Measurements from ENCODE around the gene COL4A6. TPM values are rescaled to one million over a fixed set of nuclear protein-coding genes. Genes with fewer than 3 reads are reported as not detected.

COL4A6 gene
- total RNA-seq, 2 experiments from 2014 or later: not detected

DNA sequence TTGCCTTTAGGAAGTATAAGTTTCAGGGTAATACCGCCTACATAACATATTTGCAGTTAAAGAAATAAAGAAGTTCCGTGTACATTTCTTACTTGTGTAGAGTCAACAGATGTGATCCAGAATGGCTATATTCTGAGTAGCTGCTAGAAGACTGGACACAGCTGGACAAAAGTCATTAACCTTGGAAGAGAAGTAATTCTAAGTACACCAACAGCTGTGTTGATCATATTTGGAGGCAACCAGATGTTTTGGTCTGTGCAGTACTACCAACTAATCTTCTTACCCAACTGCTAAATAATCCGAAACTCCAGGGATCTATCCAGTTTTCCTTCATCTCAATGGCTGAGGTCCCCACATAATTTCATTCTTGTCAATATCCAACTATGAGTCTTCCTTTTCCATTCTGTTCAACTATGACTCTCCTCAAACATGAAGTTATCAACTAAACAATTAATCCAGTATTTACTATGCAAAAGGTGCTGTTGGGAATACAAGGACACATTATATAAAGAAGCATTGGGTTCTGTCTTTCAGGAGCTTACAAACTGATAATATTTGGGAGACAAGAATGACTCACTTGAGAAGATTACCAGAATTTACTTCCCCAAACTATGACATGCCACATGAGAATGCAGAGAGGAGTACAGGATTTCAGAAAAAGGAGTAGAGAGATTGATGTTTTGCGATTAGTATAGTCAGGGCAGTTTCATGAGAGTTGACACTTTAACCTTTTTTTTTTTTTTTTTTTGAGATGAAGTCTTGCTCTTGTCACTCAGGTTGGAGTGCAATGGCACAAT is 78.2 kb downstream of the COL4A6 start:
- no peak for DNase-seq (ENCODE audit: low spot score)
- no peaks in the 10 kb centered on the region for H3K9me3 ChIP-seq (ENCODE audit: low read length)
- no peak overlapping the region for H3K4me3 ChIP-seq (ENCODE audit: low read depth, low read length, poor library complexity, severe bottlenecking)
- H3K9me2 ChIP-seq (ENCODE audit: insufficient read depth, low read length): no peaks in the 10 kb centered on the region
- TF ChIP-seq CTCF (conservative IDR thresholded peaks at IDR 0.05; ENCODE audit: low read length) (no peak), EZH2phosphoT487 (IDR thresholded peaks at IDR 0.05; ENCODE audit: borderline replicate concordance, low read depth, low read length) (no peak)
- CTCF ChIA-PET (ENCODE audit: unreplicated experiment): no interaction called here
- H3K4me1 ChIP-seq (ENCODE audit: insufficient read depth, low read length, poor library complexity, severe bottlenecking): no peaks in the 10 kb centered on the region
- POLR2A ChIA-PET: interaction anchor here (1.2 kb wide), 1 partner anchor 10 kb away, joined by 3 read pairs; no protein-coding TSS in a partner anchor
- H3K36me3 ChIP-seq (ENCODE audit: insufficient read depth, low read length): no peaks in the 10 kb centered on the region
- no peaks in the 10 kb centered on the region for H3K79me2 ChIP-seq (ENCODE audit: insufficient read depth, low read depth, low read length)
- BruUV-seq (replicated peaks): no TSS peak
- no peak overlapping the region for H3K27ac ChIP-seq (ENCODE audit: low read depth, low read length, poor library complexity, severe bottlenecking)
- H3K4me2 ChIP-seq (ENCODE audit: low read length): no peak overlapping the region
- intact Hi-C loops (cut with micrococcal nuclease; ENCODE audit: unreplicated experiment): no loop called here
- no peak overlapping the region for H2AFZ ChIP-seq (ENCODE audit: low read length)
- H4K20me1 ChIP-seq (ENCODE audit: insufficient read depth, low read length): no peaks in the 10 kb centered on the region

GRCh38 chrX:108353452-108353851 is 84.8 kb downstream of the COL4A6 start:
- BruUV-seq (replicated peaks): no TSS peak
- ChIA-PET POLR2A (no interaction called here), CTCF (ENCODE audit: unreplicated experiment) (no interaction called here)
- no peak overlapping the region for H3K4me2 ChIP-seq (ENCODE audit: low read length)
- H3K4me1 ChIP-seq (ENCODE audit: insufficient read depth, low read length, poor library complexity, severe bottlenecking): no peaks in the 10 kb centered on the region
- no peaks in the 10 kb centered on the region for H3K36me3 ChIP-seq (ENCODE audit: insufficient read depth, low read length)
- no peak for DNase-seq (ENCODE audit: low spot score)
- no peaks in the 10 kb centered on the region for H4K20me1 ChIP-seq (ENCODE audit: insufficient read depth, low read length)
- H3K4me3 ChIP-seq (ENCODE audit: low read depth, low read length, poor library complexity, severe bottlenecking): no peak overlapping the region
- intact Hi-C loops (cut with micrococcal nuclease; ENCODE audit: unreplicated experiment): no loop called here
- H3K9me2 ChIP-seq (ENCODE audit: insufficient read depth, low read length): no peaks in the 10 kb centered on the region
- H2AFZ ChIP-seq (ENCODE audit: low read length): no peak overlapping the region
- no peak overlapping the region for H3K27ac ChIP-seq (ENCODE audit: low read depth, low read length, poor library complexity, severe bottlenecking)
- no peaks in the 10 kb centered on the region for H3K79me2 ChIP-seq (ENCODE audit: insufficient read depth, low read depth, low read length)
- TF ChIP-seq CTCF (conservative IDR thresholded peaks at IDR 0.05; ENCODE audit: low read length) (no peak), EZH2phosphoT487 (IDR thresholded peaks at IDR 0.05; ENCODE audit: borderline replicate concordance, low read depth, low read length) (no peak)
- no peaks in the 10 kb centered on the region for H3K9me3 ChIP-seq (ENCODE audit: low read length)

DNA sequence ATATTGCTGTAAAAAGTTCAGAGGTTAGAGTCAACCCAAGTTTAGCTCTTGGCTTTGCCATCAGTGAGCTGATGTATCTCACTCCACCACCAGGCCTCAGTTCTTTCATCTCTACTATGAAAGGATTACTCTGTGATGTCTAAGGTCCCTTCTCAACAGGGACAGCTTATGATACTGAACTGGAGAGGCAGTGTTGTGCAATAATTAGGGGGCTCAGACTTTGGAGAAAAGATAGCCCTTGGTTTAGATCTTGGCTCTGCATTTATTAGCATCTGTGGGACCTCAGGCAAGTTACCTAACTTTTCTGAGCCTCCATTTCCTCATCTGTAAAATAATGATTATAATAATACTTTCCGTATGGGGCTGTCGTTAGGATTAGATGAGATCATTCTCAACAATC is 89.0 kb downstream of the COL4A6 start:
- DNase-seq (ENCODE audit: low spot score): no peak
- no peak for TF ChIP-seq CTCF (conservative IDR thresholded peaks at IDR 0.05; ENCODE audit: low read length)
- no peak for TF ChIP-seq EZH2phosphoT487 (IDR thresholded peaks at IDR 0.05; ENCODE audit: borderline replicate concordance, low read depth, low read length)
- intact Hi-C loops (cut with micrococcal nuclease; ENCODE audit: unreplicated experiment): no loop called here
- no TSS peak for BruUV-seq (replicated peaks)
- Histone ChIP-seq H3K27ac (ENCODE audit: low read depth, low read length, poor library complexity, severe bottlenecking) (no peak overlapping the region), H2AFZ (ENCODE audit: low read length) (no peak overlapping the region), H3K36me3 (ENCODE audit: insufficient read depth, low read length) (no peaks in the 10 kb centered on the region), H4K20me1 (ENCODE audit: insufficient read depth, low read length) (no peaks in the 10 kb centered on the region), H3K79me2 (ENCODE audit: insufficient read depth, low read depth, low read length) (no peaks in the 10 kb centered on the region), H3K9me3 (ENCODE audit: low read length) (no peaks in the 10 kb centered on the region), H3K9me2 (ENCODE audit: insufficient read depth, low read length) (no peaks in the 10 kb centered on the region), H3K4me3 (ENCODE audit: low read depth, low read length, poor library complexity, severe bottlenecking) (no peak overlapping the region), H3K4me1 (ENCODE audit: insufficient read depth, low read length, poor library complexity, severe bottlenecking) (no peaks in the 10 kb centered on the region), H3K4me2 (ENCODE audit: low read length) (no peak overlapping the region)
- ChIA-PET POLR2A (no interaction called here), CTCF (ENCODE audit: unreplicated experiment) (no interaction called here)

All from OCI-LY7 (cell line).